AG04449 (cell line): Measurements from ENCODE around the gene SEPTIN1.

Source experiments
- CTCF ChIA-PET: fragments of 350-600 bp; formaldehyde crosslinking; extraction: SDS; loops from one replicate; lab custom pipeline; 2021; ENCODE audit warnings: antibody characterized with exemption; lab: Yijun Ruan, JAX
- POLR2A ChIA-PET: fragments of 400-600, 350-600 bp; formaldehyde crosslinking; extraction: SDS; loops from one replicate; lab custom pipeline; 2020; ENCODE audit warnings: antibody characterized with exemption, inconsistent platforms; lab: Yijun Ruan, JAX
- DNase-seq: peaks from one replicate; pipeline ENCODE4 v3.0.0-alpha.2; 2010; ENCODE audit warnings: low read depth, low spot score
- H3K4me3 ChIP-seq: 2 replicates; pipeline ENCODE4 v1.5.1; 2011; ENCODE audit warnings: low read depth, mild to moderate bottlenecking, control low read depth, low read length
- TF ChIP-seq, protein P1 (sequence below): IDR thresholded peaks from one replicate; pipeline ENCODE4 v1.5.1; 2011; ENCODE audit warnings: mild to moderate bottlenecking, moderate library complexity, low read length, control low read depth, inconsistent platforms; ENCODE audit not compliant: insufficient read depth; ENCODE audit errors: missing control alignments

SEPTIN1 gene

GRCh38 chr16:30356401-30357084, 25.8 kb downstream of the SEPTIN1 start:
- TF ChIP-seq, protein P1, sequence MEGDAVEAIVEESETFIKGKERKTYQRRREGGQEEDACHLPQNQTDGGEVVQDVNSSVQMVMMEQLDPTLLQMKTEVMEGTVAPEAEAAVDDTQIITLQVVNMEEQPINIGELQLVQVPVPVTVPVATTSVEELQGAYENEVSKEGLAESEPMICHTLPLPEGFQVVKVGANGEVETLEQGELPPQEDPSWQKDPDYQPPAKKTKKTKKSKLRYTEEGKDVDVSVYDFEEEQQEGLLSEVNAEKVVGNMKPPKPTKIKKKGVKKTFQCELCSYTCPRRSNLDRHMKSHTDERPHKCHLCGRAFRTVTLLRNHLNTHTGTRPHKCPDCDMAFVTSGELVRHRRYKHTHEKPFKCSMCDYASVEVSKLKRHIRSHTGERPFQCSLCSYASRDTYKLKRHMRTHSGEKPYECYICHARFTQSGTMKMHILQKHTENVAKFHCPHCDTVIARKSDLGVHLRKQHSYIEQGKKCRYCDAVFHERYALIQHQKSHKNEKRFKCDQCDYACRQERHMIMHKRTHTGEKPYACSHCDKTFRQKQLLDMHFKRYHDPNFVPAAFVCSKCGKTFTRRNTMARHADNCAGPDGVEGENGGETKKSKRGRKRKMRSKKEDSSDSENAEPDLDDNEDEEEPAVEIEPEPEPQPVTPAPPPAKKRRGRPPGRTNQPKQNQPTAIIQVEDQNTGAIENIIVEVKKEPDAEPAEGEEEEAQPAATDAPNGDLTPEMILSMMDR = no peak
- CTCF ChIA-PET = interaction anchor here (1.3 kb wide), 1 partner anchor 53 kb away, joined by 6 read pairs; no protein-coding TSS in a partner anchor
- DNase-seq = no peak
- POLR2A ChIA-PET = interaction anchor here (1.1 to 2.5 kb wide), 2 partner anchors 13 to 14 kb away, joined by 5 to 12 read pairs; partner anchors contain the start of gene TBC1D10B
- H3K4me3 ChIP-seq = no peak overlapping the region

- DNase-seq = no peak
- TF ChIP-seq, protein P1 = no peak
- ChIA-PET POLR2A (interaction anchor here (1.1 to 2.5 kb wide), 2 partner anchors 13 to 15 kb away, joined by 5 to 12 read pairs; partner anchors contain the start of gene TBC1D10B), CTCF (interaction anchor here (1.2 to 1.3 kb wide), 2 partner anchors 13 to 39 kb away, joined by 4 read pairs; partner anchors contain the start of gene ZNF48)
- peak overlapping the region; percentile 66 for H3K4me3 ChIP-seq
These were observed 26.4 kb downstream of the SEPTIN1 start for GRCh38 chr16:30355954-30356308.

DNA sequence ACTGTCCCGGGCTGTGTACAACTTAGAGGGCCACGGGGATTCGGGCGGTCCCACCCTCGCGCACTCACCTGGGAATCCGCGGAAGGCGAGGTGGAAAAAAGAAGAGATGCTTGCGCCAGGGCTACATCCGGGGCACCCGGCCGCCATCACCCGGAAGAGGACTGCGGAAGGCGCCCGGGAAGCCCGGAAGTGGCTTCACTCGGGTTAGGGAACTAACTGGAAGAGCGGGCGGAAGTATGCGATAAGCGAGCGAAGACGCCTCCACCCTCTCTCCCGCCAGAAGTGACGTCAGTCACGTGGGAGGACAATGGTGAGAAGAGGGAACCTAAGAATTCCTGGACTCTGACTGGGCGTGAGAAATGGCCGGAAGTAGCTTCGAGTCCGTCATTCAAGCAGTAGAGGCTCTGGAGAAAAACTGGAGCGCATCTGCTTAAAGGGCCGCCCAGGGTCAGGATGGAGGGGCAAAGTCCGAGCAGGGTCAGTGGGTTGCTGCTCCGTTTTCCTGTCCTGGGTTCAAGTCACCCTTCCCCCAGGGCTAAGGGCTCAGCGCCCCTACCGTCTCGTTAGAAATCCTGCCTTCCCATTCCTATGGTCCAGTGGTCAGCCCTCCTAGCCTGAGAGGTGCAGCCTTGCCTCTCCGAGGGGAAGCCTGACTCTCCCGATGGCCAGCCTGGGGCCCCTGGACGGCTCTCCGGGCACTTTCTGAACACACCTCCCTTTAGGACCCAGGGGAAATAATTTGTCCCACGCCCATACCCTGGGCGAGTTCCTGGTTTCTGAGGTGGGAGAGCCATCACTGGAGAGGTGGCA, 27.0 kb downstream of the SEPTIN1 start, which contains the start of gene CD2BP2:
Gene CD2BP2 (minus strand): TSS at position 165 of the 810 bp plus-strand sequence. CDS start 627 bp downstream, outside the sequence.
- POLR2A ChIA-PET = interaction anchor here (0.6 to 2.5 kb wide), 4 partner anchors 10 to 203 kb away, joined by 3 to 12 read pairs (median 4); partner anchors contain the start of gene TBC1D10B
- CTCF ChIA-PET = interaction anchor here (0.9 to 2.7 kb wide), 5 partner anchors 14 to 54 kb away, joined by 3 to 14 read pairs (median 4); partner anchors contain the start of genes TBC1D10B and ZNF48
- DNase-seq = peak; percentile 97
- TF ChIP-seq, protein P1 = peak; percentile 7
- peak within 1 kb of the TSS; percentile 97 for H3K4me3 ChIP-seq

DNA sequence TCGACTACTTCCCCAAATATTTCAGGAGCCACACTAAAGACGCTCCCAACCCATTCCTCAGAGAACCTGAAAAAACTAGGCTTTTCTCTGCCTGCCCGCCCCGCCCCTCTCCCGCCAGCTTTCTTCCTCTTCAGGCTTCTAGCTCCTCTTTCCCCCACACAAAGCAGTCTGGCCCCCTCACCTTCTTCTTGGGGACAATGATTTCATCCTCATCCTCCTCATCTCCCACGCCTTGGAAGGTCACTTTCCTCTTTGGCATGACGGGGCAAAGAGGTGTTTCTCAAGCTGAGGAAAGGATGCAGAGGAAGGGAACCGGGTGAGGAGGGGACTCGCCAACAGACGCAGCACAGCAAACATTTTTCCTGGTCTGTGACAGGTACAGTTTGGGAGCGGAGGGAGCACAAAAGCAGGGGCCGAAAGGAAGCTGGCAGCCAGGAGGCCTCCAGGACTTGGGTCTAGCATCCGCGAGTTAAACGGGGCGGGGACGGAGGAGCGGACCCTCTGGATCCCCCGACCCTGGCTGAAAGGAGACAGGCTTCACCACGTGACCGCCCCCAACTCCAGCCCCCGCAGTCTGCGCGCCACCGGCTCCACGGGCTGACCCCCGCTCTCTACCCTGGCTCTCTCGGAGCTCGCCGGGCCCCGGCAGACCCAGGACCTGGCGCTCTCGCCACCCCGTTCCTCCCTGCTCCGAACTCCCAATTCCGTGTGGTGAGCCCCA, 27.8 kb downstream of the SEPTIN1 start:
- CTCF ChIA-PET = interaction anchor here (0.9 to 2.7 kb wide), 5 partner anchors 14 to 55 kb away, joined by 3 to 14 read pairs (median 4); partner anchors contain the start of genes TBC1D10B and ZNF48
- H3K4me3 ChIP-seq = peak overlapping the region; percentile 97
- POLR2A ChIA-PET = interaction anchor here (0.6 to 2.5 kb wide), 5 partner anchors 11 to 204 kb away, joined by 3 to 12 read pairs (median 3); partner anchors contain the start of gene TBC1D10B
- TF ChIP-seq, protein P1 = no peak
- DNase-seq = no peak

GRCh38 chr16:30353438-30354129, 28.8 kb downstream of the SEPTIN1 start:
- no peak for DNase-seq
- ChIA-PET POLR2A (interaction anchor here (0.7 to 1.1 kb wide), 2 partner anchors 19 to 56 kb away, joined by 3 read pairs; no protein-coding TSS in a partner anchor), CTCF (interaction anchor here (2.7 kb wide), 1 partner anchor 56 kb away, joined by 14 read pairs; no protein-coding TSS in a partner anchor)
- peak overlapping the region; percentile 97 for H3K4me3 ChIP-seq
- TF ChIP-seq, protein P1 = no peak
